ENCODE measurements around the gene DCTN1.

Gene DCTN1

DNA sequence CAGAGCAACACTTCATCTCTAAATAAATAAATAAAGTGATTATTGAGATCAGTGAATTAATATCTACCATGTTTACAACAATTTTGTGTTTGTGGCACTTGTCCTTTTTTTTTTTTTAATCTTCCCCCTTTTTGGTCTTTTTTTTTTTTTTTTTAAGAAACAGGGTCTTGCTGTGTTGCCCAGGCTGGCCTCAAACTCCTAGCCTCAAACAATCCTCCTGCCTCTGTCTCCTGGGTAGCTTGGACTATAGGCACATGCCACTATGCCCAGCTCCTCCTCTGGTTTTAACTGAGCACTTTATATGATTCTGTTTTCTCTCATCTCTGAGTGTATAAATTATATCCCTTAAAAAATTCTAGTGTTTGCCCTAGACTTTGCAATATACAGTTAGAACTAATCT lies 67.2 kb downstream of the DCTN1 start:
- Mint-ChIP-seq H3K4me3 (no peak overlapping the region), H3K27ac (no peak overlapping the region), H3K4me1 (ENCODE audit: low read depth) (no peaks in the 10 kb centered on the region), H3K9me3 (no peaks in the 10 kb centered on the region), H3K36me3 (ENCODE audit: low read depth) (no peaks in the 10 kb centered on the region), H3K27me3 (no peaks in the 10 kb centered on the region)
- intact Hi-C loops (cut with micrococcal nuclease), result no loop called here
